RCC 7860 (cell line): ENCODE measurements around the gene DBP.
A peak's percentile ranks its signal among the peaks of the same experiment; 100 is the strongest.

Source experiments
- DNase-seq: peaks from one replicate; pipeline ENCODE4 v3.0.0-alpha.2; 2015; ENCODE audit warnings: low spot score
- FAIRE-seq: peaks from 2 replicates; lab custom pipeline; 2012; peaks lifted over from hg19 to GRCh38; lab: Jason Lieb, UNC

The DBP gene

DNA sequence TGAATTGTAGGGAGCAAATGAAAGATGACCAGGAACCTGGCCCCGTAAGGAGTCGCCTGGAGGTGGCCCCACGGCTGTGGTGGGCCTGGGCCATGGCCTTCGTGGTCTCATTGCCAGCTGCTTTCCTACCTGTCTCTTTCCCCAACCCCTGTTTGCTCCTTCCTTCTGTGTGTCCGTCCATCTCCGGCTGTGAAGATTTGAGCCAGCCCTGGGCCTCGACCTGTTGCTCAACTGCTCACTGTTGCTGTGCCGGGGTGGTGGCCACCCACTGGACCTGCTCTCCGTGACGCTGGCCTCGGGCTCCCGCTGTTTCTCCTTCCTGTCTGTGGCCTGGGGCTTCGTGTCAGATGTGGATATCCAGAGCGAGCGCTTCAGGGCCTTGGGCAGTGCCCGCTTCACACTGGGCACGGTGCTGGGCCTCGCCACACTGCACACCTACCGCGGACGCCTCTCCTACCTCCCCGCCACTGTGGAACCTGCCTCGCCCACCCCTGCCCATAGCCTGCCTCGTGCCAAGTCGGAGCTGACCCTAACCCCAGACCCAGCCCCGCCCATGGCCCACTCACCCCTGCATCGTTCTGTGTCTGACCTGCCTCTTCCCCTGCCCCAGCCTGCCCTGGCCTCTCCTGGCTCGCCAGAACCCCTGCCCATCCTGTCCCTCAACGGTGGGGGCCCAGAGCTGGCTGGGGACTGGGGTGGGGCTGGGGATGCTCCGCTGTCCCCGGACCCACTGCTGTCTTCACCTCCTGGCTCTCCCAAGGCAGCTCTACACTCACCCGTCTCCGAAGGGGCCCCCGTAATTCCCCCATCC lies 8.5 kb downstream of the DBP start:
- no peak for FAIRE-seq
- DNase-seq, result no peak

DNA sequence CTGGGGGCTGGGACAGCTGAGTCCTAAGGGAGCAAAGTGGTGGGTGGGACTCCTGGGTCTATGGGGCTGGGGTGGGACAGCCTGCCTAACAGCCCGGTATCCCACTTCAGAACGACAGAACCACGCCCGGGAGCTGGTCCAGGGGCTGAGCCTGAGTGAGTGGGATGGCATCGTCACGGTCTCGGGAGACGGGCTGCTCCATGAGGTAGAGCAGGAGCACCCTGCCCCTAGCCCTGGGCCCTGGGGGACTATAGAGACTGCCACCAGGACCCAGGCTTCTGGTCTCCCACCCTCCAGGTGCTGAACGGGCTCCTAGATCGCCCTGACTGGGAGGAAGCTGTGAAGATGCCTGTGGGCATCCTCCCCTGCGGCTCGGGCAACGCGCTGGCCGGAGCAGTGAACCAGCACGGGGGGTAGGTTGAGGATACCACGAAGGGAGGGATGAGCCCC lies 9.3 kb downstream of the DBP start:
- no peak for DNase-seq
- FAIRE-seq, result no peak

DNA sequence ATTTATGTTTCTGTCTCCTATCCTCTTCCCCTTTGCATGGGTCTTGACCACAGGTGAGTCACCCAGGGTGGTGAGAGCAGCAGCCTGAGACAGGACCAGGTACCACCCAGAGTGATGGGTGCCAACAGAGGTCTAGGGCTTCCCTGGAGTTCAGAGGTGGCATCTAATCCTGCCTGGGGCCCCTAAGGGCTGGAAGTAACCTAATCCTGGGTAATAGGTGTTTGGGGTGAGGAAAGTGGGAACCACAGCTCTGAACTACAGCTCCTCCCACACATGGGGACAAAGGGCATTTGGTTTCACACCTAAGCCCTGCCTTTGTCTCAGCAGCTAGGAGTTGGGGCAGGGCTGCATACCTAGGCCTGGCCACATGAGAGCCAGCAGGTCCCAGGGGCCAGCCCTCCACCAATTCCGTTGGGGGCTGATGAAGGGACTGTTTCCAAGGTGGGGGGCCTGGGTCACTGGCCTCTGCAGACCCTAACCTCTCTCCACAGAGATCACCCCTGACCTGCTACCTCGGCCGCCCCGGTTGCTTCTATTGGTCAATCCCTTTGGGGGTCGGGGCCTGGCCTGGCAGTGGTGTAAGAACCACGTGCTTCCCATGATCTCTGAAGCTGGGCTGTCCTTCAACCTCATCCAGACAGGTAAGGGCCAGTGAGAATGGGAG lies 9.8 kb downstream of the DBP start:
- peak; percentile 30 for DNase-seq
- FAIRE-seq, result no peak

DNA sequence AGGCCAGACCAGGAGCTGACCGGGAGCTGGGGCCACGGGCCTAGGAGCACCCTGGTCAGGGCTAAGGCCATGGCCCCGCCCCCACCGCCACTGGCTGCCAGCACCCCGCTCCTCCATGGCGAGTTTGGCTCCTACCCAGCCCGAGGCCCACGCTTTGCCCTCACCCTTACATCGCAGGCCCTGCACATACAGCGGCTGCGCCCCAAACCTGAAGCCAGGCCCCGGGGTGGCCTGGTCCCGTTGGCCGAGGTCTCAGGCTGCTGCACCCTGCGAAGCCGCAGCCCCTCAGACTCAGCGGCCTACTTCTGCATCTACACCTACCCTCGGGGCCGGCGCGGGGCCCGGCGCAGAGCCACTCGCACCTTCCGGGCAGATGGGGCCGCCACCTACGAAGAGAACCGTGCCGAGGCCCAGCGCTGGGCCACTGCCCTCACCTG lies 11.3 kb downstream of the DBP start:
- no peak for DNase-seq
- no peak for FAIRE-seq

DNA sequence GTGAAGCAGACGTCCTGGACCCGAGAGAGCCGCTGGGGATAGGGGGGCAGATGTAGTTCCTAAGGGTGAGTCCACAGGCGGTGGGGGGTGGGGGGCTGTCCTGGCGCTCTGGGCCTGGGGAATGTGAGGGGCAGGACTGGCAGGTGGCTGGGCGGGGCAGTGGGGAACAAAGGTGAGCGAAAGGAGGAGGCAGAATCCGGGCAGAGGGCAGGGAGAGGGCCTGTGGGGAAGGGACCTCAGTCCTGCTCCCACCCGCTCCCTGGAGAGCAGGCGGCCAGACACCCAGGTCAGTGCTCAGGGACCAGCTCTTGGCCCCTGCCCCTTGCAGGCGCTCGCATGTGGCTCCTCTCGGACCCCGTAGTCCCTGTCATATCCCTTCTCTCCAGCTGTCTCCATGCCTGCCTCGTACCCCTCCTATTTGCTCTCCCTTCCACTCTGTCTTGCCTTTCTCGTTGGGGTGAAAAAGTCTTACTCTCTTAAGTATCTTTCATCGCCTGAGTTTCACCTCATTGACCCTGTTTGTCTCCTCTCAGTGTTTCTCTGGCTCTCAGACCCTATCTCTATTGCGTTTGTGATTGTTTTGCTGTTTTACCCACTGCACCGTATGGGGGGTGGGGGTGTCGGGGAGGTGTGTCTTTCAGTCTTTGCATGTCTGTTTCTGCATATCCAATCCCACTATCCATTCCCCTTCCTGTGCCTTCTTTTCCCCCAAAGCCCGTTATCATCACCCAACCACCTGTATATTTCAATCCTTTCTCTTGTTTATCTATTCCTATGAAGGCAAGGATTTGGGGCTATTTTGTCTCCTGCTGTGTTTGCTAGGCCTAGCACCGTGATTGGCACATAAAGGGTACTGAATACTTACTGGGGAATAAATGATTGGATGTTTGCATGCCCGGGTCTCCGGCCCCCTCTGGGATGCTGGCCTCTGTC lies 12.1 kb downstream of the DBP start:
- no peak for FAIRE-seq
- DNase-seq, result no peak

DNA sequence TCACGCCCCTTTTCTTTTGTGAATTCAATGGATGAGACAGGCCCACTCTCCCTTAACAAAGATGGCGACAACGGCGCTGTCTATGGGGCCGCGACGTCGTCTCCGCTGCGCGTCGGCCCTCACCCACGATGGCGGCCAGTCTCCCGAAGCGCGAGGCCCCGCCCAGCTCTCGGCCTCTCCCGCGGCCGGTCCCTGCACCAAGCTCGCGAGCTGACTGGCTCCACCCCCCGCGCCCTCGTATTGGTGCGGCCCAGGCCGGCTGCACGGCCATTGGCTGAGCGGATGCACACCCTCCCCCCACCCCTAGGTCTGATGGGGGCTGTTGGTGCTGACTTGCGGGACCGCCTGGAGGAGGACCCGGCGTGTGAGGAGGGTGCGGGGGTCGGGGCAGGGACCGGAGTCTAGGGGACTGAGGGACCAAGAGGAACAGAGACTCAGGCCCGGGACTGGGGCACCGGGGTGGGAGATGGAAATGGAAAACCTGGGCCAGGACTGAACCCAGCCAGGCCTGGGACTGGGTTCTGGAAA lies 13.0 kb downstream of the DBP start:
- FAIRE-seq (no peak), DNase-seq (no peak)

DNA sequence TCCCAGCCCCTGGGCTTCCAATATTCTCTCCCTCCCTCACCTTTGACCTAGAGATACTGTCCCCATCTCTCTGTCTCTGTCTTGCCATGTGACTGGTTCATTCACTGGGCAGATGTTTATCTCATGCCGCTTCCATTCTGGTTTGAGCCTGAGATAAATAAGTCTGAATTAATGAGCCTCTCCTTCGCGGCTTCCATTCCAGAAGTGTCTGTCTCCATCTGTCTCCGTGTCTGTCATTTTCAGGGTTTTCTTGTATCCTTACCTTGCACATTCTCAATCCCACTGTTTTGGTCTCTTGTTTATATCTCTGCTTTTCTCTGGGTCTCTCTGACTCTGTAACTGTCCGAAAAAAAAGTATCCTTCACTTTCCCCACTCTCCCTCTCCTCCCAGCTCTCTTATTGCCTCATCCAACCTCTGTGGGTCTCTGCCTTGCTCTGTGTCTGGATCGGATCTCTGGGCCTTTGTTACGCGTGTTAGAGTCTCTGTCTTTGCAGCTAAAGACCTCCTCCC lies 13.6 kb downstream of the DBP start:
- no peak for DNase-seq
- no peak for FAIRE-seq

DNA sequence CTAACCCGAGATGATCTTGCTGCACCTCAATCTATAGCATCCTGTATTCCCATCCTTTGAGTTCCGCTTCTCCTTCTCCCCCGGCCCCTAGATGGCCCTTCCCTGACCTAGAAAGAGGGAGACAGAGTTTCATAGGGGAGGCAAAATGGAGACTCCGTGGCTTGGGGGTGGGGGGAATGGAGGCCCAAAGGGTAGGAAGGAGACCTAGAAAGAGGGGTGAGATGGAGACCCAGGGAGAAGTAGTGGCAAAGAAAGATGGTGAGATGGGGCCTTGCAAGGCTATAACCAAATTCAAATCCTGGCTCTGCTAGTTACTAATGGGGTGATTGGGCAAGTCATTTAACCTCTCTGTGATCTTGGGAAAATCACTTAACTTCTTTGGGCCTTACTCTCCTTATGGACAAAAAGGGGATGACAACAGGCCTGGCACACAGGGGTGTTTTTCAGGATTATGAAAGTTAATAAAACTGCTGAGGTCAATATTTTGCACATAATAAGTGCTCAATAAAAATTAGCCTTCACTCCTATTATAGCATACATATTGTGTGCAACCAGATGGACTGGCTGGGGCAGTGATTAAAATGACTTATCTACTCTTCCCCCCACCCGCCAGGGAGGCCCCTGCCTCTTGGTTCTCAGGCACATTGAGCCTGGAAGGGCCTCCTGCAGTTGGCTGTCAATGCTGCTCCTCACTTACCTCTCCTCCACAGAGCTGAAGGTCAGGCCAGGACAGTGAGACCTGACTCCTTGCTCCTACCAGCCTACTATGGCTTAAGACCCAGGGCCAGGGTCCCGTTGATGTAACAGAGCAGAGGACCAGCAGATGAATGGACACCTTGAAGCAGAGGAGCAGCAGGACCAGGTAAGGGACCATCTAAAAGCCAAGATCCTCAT lies 17.2 kb downstream of the DBP start:
- DNase-seq (no peak), FAIRE-seq (no peak)

DNA sequence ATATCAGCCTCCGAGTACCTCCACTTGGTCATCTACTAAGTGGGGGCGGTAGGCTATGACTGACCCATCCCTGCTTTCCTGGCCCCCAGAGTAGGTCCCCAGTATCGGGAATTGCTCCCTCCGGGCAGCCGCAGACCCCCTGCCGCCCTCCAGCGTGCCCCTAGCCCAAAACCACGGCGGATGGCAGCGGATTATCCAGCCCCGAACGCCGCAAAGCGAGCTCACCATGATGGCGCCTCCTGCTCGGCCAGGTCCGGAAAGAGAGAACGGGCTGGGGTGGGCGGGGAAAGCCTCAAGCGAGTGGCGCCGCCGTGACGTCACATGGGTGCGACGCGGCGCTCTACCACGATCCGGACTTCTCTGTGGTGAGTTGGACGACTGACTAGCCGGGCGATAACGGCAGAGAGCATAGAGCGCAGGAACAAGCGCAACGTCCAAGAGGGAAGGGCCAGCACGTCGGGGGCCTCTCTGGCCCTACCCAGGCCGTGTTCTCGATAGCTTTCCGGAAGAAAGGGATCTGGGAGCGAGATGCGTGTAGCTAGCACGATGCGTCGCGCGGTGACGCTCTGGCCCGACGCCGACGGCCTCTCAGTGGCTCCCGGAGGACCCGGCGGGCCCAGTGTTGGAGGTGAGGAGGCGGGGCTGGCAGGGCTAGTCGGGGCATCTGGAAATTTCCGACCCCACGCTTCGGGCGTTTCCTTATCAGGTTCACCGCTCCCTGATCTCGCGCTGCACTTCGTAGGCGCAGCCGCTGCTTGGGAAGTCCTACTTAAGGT lies 18.1 kb downstream of the DBP start, which contains the start of the genes RPL18 and SPHK2:
TSS of gene RPL18 (minus strand) at position 263 of the 776 bp plus-strand sequence. CDS start at position 228, 35 bp downstream.
TSS of gene SPHK2 (plus strand) at position 591 of the 776 bp plus-strand sequence. CDS start 1,009 bp downstream, outside the sequence.
- FAIRE-seq, result peak; percentile 62

DNA sequence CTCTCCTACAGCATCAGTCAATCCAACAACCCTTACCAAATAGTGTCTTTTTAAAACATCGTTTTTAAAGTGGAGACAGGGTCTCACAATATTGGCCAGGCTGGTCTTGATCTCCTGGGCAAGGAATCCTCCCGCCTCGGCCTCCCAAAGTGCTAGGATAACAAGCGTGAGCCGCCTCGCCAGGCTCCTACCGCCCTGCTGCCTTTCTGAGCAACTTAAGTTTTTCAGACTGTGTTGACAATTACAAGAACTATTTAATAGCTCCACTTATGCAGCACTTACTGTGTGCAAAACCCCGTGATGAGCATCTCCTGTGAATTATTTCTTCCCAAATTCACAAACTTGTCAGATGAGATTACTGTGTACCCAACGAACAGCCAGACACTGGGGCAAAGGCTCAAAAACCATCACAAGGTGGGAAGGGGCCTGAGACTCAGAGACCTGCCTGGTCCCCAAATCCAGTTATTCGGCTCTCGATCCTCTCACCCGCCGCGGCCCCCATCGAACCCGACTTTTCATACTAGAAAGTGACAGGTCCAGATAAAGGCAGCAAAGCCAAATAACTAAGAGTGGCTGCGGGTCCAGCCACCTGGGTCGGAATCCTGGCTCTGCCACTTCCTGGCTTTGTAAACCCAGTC lies 18.8 kb downstream of the DBP start:
- DNase-seq (no peak), FAIRE-seq (no peak)

More for the DNA sequence above, 18.1 kb downstream of the DBP start, which contains the start of the genes RPL18 and SPHK2:
- peak; percentile 98 for DNase-seq

DNA sequence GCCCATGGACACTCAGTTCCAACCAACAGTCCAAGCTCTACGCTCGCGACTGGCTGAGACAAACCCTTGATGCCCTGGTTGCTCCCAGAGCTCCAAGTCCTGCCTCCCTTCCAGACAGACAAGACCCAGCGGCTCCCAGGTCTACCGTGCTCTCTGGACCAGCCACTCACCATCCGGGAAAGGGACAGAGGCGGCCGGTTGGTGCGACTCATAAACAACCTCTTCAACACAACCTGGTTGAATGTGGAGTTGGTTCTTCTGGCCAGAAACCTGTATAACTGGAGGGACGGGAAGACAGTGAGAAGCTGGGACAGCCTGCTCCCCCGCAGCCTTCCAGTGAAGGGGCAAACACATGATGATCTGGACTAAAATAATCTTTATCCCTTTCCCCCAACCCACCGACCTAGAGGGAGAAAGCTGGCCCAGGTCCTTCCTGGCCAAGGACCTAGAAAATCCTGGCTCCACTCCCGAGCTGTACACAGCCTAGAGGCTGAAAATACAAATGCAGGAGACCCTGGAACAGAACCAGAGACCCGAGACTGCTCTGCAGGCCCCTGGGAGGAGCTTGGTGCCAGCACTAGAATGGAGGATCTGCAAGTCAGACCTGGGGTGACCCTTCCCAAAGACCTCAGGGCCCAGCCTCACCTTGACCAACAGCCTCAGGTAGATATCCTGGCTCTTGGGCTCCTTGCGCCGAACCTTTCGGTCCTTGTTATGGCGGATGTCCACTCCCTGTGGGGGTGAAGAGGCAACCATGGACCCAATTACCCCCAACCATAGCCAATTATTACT lies 19.8 kb downstream of the DBP start:
- FAIRE-seq (no peak), DNase-seq (no peak)

DNA sequence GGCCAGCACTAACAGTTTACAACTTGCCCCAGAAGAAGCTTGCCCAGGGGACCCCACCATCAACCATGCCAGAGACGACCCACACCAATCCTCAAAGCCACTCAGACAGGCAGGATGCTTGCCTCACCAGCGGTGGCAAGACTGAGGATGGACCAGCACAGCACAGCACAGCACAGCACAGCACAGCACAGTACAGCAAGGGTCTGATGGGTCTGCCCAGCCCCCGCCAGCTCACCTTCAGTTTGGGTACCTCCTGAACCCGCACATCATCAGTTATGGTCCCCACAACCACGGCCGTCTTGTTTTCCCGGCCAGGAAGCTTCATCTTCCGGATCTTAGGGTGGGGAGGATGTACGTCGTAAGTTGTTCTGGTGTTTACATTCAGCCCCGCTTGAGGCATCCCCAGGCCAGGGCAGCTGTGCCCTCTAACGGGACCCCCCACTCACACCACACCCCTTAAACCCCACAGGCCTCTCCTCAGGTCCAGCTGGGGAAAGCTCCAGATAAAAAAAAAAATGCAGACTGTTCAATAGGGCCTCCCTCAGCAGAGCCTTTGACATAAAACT lies 20.6 kb downstream of the DBP start:
- no peak for FAIRE-seq
- no peak for DNase-seq

DNA sequence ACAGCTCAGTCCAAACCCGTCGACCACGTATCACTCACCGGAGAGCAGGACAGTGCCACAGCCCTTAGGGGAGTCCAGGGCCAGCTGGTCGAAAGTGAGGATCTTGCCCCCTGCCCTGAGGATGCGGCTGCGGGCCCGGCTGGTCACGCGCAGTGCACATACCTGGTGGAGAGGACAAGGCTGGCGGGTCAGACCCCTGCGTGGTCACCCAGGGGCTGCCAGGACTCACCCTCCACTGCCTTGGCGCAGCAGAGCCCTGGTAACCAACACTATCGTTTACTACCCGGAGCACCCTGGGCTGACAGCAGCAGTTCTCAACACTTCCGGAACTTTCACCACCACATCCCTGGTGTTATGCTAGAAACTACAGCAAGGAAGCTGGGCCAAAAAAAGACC lies 21.1 kb downstream of the DBP start:
- DNase-seq (no peak), FAIRE-seq (no peak)

DNA sequence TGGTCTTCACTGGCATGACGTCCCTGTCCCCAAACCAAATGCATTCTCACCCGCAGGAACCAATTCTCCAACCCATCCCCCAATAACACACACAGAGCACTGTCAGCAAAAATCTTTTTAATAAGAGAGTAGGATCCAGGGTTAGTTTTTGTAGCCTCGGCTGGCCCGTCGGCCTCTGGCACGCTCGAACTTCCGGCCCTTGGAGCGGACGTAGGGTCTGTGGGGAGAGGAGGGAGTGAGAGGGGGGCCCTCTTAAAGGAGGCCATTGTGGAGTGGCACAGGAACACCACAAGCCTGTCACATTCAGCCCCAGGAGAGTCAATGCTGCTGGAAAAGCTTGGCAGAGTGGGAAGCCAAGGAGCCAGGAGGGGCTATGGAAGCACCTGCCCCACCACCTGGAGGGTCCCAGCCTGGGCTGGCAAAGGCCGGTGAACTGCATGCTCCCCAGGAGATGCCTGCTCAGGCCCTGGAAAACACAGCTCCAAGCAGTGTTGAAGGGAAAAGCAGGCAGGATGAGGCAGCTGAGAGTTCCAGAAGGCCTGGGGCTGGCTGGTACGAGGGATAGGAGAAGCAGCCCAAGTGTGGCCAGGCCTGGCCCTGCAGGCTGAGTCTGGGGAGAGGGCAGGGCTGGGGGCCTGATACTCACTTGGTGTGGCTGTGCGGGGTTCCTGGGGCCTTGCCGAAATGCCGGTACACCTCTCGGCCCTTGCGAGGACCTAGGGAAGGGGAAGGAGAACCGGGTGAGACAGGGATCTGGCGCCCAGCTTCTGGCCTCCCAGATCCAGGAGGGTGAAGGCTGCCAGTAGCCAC lies 21.7 kb downstream of the DBP start:
- FAIRE-seq, result no peak

DNA sequence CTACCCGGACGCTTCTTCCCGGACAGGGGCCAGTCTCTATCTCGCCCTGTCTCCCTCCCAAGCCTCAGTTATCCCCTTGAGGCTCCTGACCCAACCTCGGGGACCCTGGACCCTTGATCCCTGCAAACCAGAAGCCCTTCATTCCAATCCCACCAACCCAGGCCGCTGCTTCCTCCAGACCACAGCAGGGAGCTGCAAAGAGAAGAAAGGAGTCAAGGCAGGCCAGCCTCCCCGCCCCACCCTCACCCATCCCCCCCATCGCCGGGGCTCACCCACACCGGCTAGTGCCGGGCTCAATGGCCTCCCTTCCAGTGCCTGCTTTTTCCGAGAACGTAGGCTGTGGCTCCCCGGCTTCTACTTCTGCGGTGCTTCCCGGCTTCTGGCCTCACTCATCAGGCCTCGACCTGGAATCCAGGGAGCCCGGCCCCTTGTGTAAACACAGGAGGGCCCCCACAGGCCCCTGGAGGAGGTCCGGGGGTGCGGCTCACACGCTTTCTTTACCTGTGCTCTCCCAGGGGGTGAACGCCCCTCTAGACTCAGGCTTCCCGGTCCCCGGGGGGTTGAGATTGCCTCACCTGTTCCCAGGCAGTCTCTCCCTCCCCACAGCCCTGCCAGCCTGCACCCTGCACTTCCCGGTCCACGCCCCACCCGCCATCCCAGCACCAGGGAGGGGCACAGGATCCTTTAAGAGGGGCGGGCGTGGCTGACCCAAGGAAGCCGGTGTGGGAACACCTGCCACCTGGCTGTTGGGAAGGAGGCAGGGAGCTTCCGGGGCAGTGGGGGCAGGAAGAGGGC lies 22.5 kb downstream of the DBP start, which contains the start of gene FAM83E:
TSS of gene FAM83E (minus strand) at position 641 of the 795 bp plus-strand sequence. CDS start 1,704 bp downstream, outside the sequence.
- FAIRE-seq, result no peak
- DNase-seq, result no peak

More for the DNA sequence above, 21.7 kb downstream of the DBP start:
- DNase-seq, result no peak
